Subcutaneous adipose tissue (tissue), 4 donors: ENCODE measurements around the gene MILR1. TPM values are rescaled to one million over a fixed set of nuclear protein-coding genes. Genes with fewer than 3 reads are reported as not detected.

Source experiments
- CTCF ChIP-seq: fragments of 450-650 bp; IDR thresholded peaks from one replicate; pipeline ENCODE4 v1.5.1; 2016; ENCODE audit warnings: low read depth, mild to moderate bottlenecking, control low read depth, antibody characterized with exemption, moderate library complexity
- total RNA-seq, 4 donors: library from RNA; depleted of rRNA; stranded (reverse); fragments of >200 nt; gene quantifications; one replicate each; pipeline ENCODE4 v1.1.0, GENCODE V29; 2016

Gene MILR1
- total RNA-seq, 4 donors from 2014 or later, result 9.9 to 39.6 (median 14.6) TPM

GRCh38 chr17:64437944-64438525, 10.9 kb upstream of the MILR1 start:
- no peak for TF ChIP-seq CTCF

- TF ChIP-seq CTCF, result no peak
Measured at GRCh38 chr17:64439956-64440355, 9.0 kb upstream of the MILR1 start.

GRCh38 chr17:64441772-64442540, 7.0 kb upstream of the MILR1 start:
- no peak for TF ChIP-seq CTCF

- no peak for TF ChIP-seq CTCF
Measured at GRCh38 chr17:64442541-64442971, 6.4 kb upstream of the MILR1 start.

GRCh38 chr17:64443086-64443760, 5.7 kb upstream of the MILR1 start:
- no peak for TF ChIP-seq CTCF

- no peak for TF ChIP-seq CTCF
Measured at GRCh38 chr17:64447526-64447925, 1.4 kb upstream of the MILR1 start.

GRCh38 chr17:64449545-64449944, 630 bp downstream of the MILR1 start:
- TF ChIP-seq CTCF, result no peak
